Endothelial cell of hepatic sinusoid (primary cell): ENCODE measurements around the gene OR10G7.
"Not testable (repeated sequence)": the region's sequence is repeated elsewhere in the genome, so short reads cannot be mapped to it uniquely, and the experiment has no call there.

Experiments used
- in situ Hi-C: cut with HindIII; loops from 2 replicates; pipeline ENCODE4 v1.10.0; 2017; ENCODE audit warnings: low sequenced_read_pairs

OR10G7 gene

GRCh38 chr11:124043420-124043819 is 2.3 kb upstream of the OR10G7 start:
- in situ Hi-C loops: no loop called here

- in situ Hi-C loops: no loop called here
Observed at GRCh38 chr11:124039557-124039956, 1.6 kb downstream of the OR10G7 start.

- in situ Hi-C loops: no loop called here
Observed at GRCh38 chr11:124036666-124037065, 4.5 kb downstream of the OR10G7 start.

GRCh38 chr11:124026498-124026897 is 14.6 kb downstream of the OR10G7 start, which contains the start of gene OR10G8:
OR10G8 (plus strand) TSS chr11:124026798; CDS start chr11:124029623, 2,825 bp downstream.
- in situ Hi-C loops: loop anchor here (10.0 kb wide), 1 partner anchor 92 kb away; the partner anchor contains the start of gene OR4D5

- in situ Hi-C loops: not testable (repeated sequence)
Observed at GRCh38 chr11:124015837-124016236, 25.3 kb downstream of the OR10G7 start.

- in situ Hi-C loops: no loop called here
Observed at GRCh38 chr11:124012697-124013096, 28.4 kb downstream of the OR10G7 start, which contains the start of gene OR10G4. OR10G4 (plus strand) TSS chr11:124012997; CDS start chr11:124015575, 2,578 bp downstream.

GRCh38 chr11:123995119-123995518 is 46.0 kb downstream of the OR10G7 start, which contains the start of gene OR10G6:
OR10G6 (minus strand) TSS chr11:123995161; CDS start chr11:123995161, 0 bp downstream.
- in situ Hi-C loops: no loop called here
